Brain pericyte (primary cell): Measurements from ENCODE around the gene KRTAP15-1.

Experiments
- DNase-seq: peaks from one replicate; pipeline ENCODE4 v3.0.0-alpha.2; 2012; ENCODE audit warnings: low read depth, low spot score

KRTAP15-1 gene

DNA sequence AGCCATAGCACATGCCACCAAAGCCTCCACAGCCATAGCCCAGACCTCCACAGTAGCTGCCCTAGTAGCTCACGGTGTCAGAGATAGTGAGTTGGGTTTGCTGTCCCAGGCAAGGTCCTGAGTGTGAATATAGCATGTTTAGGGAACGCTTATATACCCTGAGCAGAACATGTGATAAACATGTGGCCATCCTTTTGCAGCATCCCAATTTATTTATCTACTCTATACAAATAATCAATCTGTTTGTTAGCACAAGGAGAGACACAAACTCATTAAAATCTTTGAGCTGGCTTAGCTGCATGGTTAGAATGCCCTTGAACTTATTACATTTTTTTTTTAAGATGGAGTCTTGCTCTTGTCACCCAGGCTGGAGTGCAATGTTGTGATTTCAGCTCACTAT lies 47.3 kb downstream of the KRTAP15-1 start, which contains the start of gene KRTAP19-2:
Gene KRTAP19-2 (minus strand): TSS at position 101 of the 400 bp plus-strand sequence. CDS start 88 bp downstream, at position 13.
- DNase-seq = no peak
